Neuronal stem cell (in vitro differentiated cells): Measurements from ENCODE around the gene ABLIM2.
A peak's percentile ranks its signal among the peaks of the same experiment; 100 is the strongest.

Source experiments
- DNase-seq: peaks from one replicate; pipeline ENCODE4 v3.0.0-alpha.2; 2013; ENCODE audit warnings: low spot score
- H2AFZ ChIP-seq: one replicate; pipeline ENCODE4 v1.6.1; 2013; ENCODE audit warnings: mild to moderate bottlenecking, low read length, inconsistent platforms
- H2AK5ac ChIP-seq: 2 replicates; pipeline ENCODE4 v1.6.1; 2013; ENCODE audit warnings: low read depth, mild to moderate bottlenecking, inconsistent platforms, low read length, moderate library complexity, mixed read lengths
- H2BK120ac ChIP-seq: 2 replicates; pipeline ENCODE4 v1.6.1; 2013; ENCODE audit warnings: low read depth, mild to moderate bottlenecking, inconsistent platforms, low read length, moderate library complexity, mixed read lengths
- H2BK12ac ChIP-seq: one replicate; pipeline ENCODE4 v1.6.1; 2013; ENCODE audit warnings: low read length, inconsistent platforms
- H2BK15ac ChIP-seq: 2 replicates; pipeline ENCODE4 v1.6.1; 2013; ENCODE audit warnings: mild to moderate bottlenecking, low read length, inconsistent platforms, mixed read lengths
- H2BK5ac ChIP-seq: one replicate; pipeline ENCODE4 v1.6.1; 2013; ENCODE audit warnings: inconsistent platforms, mild to moderate bottlenecking, low read length, moderate library complexity
- H3K14ac ChIP-seq: one replicate; pipeline ENCODE4 v1.6.1; 2013; ENCODE audit warnings: low read length, inconsistent platforms
- H3K18ac ChIP-seq: 2 replicates; pipeline ENCODE4 v1.6.1; 2013; ENCODE audit warnings: low read length, inconsistent platforms
- H3K23ac ChIP-seq: 2 replicates; pipeline ENCODE4 v1.6.1; 2013; ENCODE audit warnings: low read depth, mild to moderate bottlenecking, mixed read lengths, low read length, inconsistent platforms; ENCODE audit not compliant: poor library complexity
- H3K27ac ChIP-seq: replicated peaks from 3 replicates; pipeline ENCODE4 v1.5.1; 2013; ENCODE audit warnings: low read length, inconsistent platforms
- H3K27me3 ChIP-seq, 3 experiments: 2 replicates each; pipeline ENCODE4 v1.6.1; 2013; ENCODE audit warnings: low read length in 3 of 3, mild to moderate bottlenecking in 2 of 3, inconsistent platforms in 1 of 3, low read depth in 1 of 3, mixed read lengths in 1 of 3, moderate library complexity in 1 of 3; ENCODE audit not compliant: control insufficient read depth in 3 of 3, insufficient read depth in 3 of 3
- H3K36me3 ChIP-seq, 2 donors: replicated peaks in 1 of 2; 2 replicates each; pipeline ENCODE4 v1.6.1; 2013; ENCODE audit warnings: low read length in 2 of 2; ENCODE audit not compliant: control insufficient read depth in 2 of 2, insufficient read depth in 2 of 2
- H3K4ac ChIP-seq: 2 replicates; pipeline ENCODE4 v1.6.1; 2013; ENCODE audit warnings: inconsistent platforms, mild to moderate bottlenecking, low read length, moderate library complexity
- H3K4me1 ChIP-seq, 2 donors: 1 replicate in 1 of 2; 2 replicates in 1 of 2; pipeline ENCODE4 v1.6.1; 2013; ENCODE audit warnings: low read length in 2 of 2, low read depth in 1 of 2; ENCODE audit not compliant: control insufficient read depth in 2 of 2, insufficient read depth in 1 of 2
- H3K4me2 ChIP-seq: one replicate; pipeline ENCODE4 v1.6.1; 2013; ENCODE audit warnings: mild to moderate bottlenecking, low read length, inconsistent platforms; ENCODE audit not compliant: insufficient read depth, poor library complexity, severe bottlenecking
- H3K4me3 ChIP-seq, 2 donors: 2 replicates each; pipeline ENCODE4 v1.5.1; 2013; ENCODE audit warnings: low read length in 2 of 2, mild to moderate bottlenecking in 2 of 2, inconsistent platforms in 1 of 2, moderate library complexity in 1 of 2
- H3K79me1 ChIP-seq: one replicate; pipeline ENCODE4 v1.6.1; 2013; ENCODE audit warnings: low read depth, mild to moderate bottlenecking, inconsistent platforms, low read length, moderate library complexity
- H3K9ac ChIP-seq: one replicate; pipeline ENCODE4 v1.6.1; 2013; ENCODE audit warnings: mild to moderate bottlenecking, low read depth, low read length, inconsistent platforms; ENCODE audit not compliant: poor library complexity
- H3K9me3 ChIP-seq, 2 donors: replicated peaks in 1 of 2; 2 replicates each; pipeline versions ENCODE3 to v1.6.1; 2013; ENCODE audit warnings: low read length in 2 of 2, mild to moderate bottlenecking in 2 of 2, inconsistent platforms in 1 of 2, low read depth in 1 of 2, mixed read lengths in 1 of 2, moderate library complexity in 1 of 2; ENCODE audit not compliant: control insufficient read depth in 2 of 2, insufficient read depth in 1 of 2
- H4K8ac ChIP-seq: one replicate; pipeline ENCODE4 v1.6.1; 2013; ENCODE audit warnings: low read depth, mild to moderate bottlenecking, inconsistent platforms, low read length, moderate library complexity
- H4K91ac ChIP-seq: one replicate; pipeline ENCODE4 v1.6.1; 2013; ENCODE audit warnings: low read length, low read depth, mild to moderate bottlenecking, inconsistent platforms; ENCODE audit not compliant: poor library complexity
- WGBS, 2 donors: extraction: QIAGEN DNeasy Blood & Tissue Kit; methylation state at CpG; one replicate each; pipeline ENCODE4 v1.1.7; 2013; ENCODE audit warnings: missing lambda C conversion rate in 2 of 2, mixed read lengths in 1 of 2; ENCODE audit not compliant: insufficient read length in 2 of 2, insufficient replicate concordance in 1 of 2; ENCODE audit errors: extremely low coverage in 2 of 2; 5-methylcytosine and 5-hydroxymethylcytosine counted together

ABLIM2 gene

GRCh38 chr4:8197521-8197920 lies 38.9 kb upstream of the ABLIM2 start:
- WGBS, 2 donors = no CpG with 5 or more reads among the region's 13 CpGs
- H2BK120ac ChIP-seq = no peak overlapping the region
- H3K9me3 ChIP-seq = no peaks in the 10 kb centered on the region
- H3K23ac ChIP-seq = peak overlapping the region; percentile 38
- peak overlapping the region; percentile 22 for H3K18ac ChIP-seq
- H2BK12ac ChIP-seq = no peak overlapping the region
- peak overlapping the region; percentile 17 for H3K4ac ChIP-seq
- no peak overlapping the region for H4K8ac ChIP-seq
- H2BK15ac ChIP-seq = no peak overlapping the region
- peak overlapping the region; percentile 17 for H2BK5ac ChIP-seq
- H3K27ac ChIP-seq = no peak overlapping the region
- no peaks in the 10 kb centered on the region for H3K36me3 ChIP-seq
- no peak overlapping the region for H2AFZ ChIP-seq
- no peak overlapping the region for H3K9ac ChIP-seq
- H3K27me3 ChIP-seq = peaks cover 0 to 6% (median 0%) of the 10 kb centered on the region in 3 experiments
- H3K14ac ChIP-seq = no peak overlapping the region
- no peak overlapping the region for H3K4me2 ChIP-seq
- peaks cover 1% of the 10 kb centered on the region for H3K79me1 ChIP-seq
- no peak overlapping the region for H4K91ac ChIP-seq
- peak overlapping the region; percentile 88 for H2AK5ac ChIP-seq
- H3K4me1 ChIP-seq = peaks cover 13 to 18% of the 10 kb centered on the region in 2 donors
- H3K4me3 ChIP-seq = no peak overlapping the region
- DNase-seq = no peak

- H3K4me1 ChIP-seq = peaks cover 13% of the 10 kb centered on the region in 2 donors
- no CpG with 5 or more reads among the region's 20 CpGs for WGBS, 2 donors
- H2AFZ ChIP-seq = no peak overlapping the region
- H3K9me3 ChIP-seq = no peaks in the 10 kb centered on the region
- no peak overlapping the region for H2BK12ac ChIP-seq
- H3K4me3 ChIP-seq = no peak overlapping the region
- no peak overlapping the region for H4K8ac ChIP-seq
- no peak overlapping the region for H3K27ac ChIP-seq
- no peak overlapping the region for H3K23ac ChIP-seq
- H2BK15ac ChIP-seq = no peak overlapping the region
- H3K18ac ChIP-seq = peak overlapping the region; percentile 3
- no peak overlapping the region for H3K14ac ChIP-seq
- H2BK120ac ChIP-seq = peak overlapping the region; percentile 47
- DNase-seq = no peak
- no peaks in the 10 kb centered on the region for H3K36me3 ChIP-seq
- H2AK5ac ChIP-seq = peak overlapping the region; percentile 92
- H3K79me1 ChIP-seq = no peaks in the 10 kb centered on the region
- H3K27me3 ChIP-seq = peaks cover 0 to 6% (median 0%) of the 10 kb centered on the region in 3 experiments
- no peak overlapping the region for H3K9ac ChIP-seq
- no peak overlapping the region for H3K4me2 ChIP-seq
- H2BK5ac ChIP-seq = no peak overlapping the region
- no peak overlapping the region for H4K91ac ChIP-seq
- H3K4ac ChIP-seq = peak overlapping the region; percentile 66
These were observed 37.3 kb upstream of the ABLIM2 start for GRCh38 chr4:8195841-8196458.

GRCh38 chr4:8195431-8195830 lies 36.8 kb upstream of the ABLIM2 start:
- Histone ChIP-seq H3K4me1 (peaks cover 8 to 13% of the 10 kb centered on the region in 2 donors), H3K79me1 (no peaks in the 10 kb centered on the region), H2AFZ (no peak overlapping the region), H3K9ac (no peak overlapping the region), H3K14ac (no peak overlapping the region), H4K91ac (no peak overlapping the region), H2BK120ac (no peak overlapping the region), H2BK12ac (no peak overlapping the region), H3K27me3 (peaks cover 0 to 6% (median 0%) of the 10 kb centered on the region in 3 experiments), H3K36me3 (no peaks in the 10 kb centered on the region), H3K4me2 (no peak overlapping the region), H3K18ac (peak overlapping the region; percentile 38), H2BK15ac (peak overlapping the region; percentile 4), H4K8ac (no peak overlapping the region), H3K27ac (no peak overlapping the region), H3K23ac (no peak overlapping the region), H3K9me3 (no peaks in the 10 kb centered on the region), H3K4me3 (no peak overlapping the region), H3K4ac (no peak overlapping the region), H2BK5ac (peak overlapping the region; percentile 53), H2AK5ac (peak overlapping the region; percentile 92)
- DNase-seq = no peak
- WGBS, 2 donors = no CpG with 5 or more reads among the region's 7 CpGs

GRCh38 chr4:8194306-8195242 lies 36.0 kb upstream of the ABLIM2 start:
- no peak overlapping the region for H3K14ac ChIP-seq
- H3K27ac ChIP-seq = no peak overlapping the region
- no peak overlapping the region for H3K4me2 ChIP-seq
- H3K4me1 ChIP-seq = peaks cover 6 to 9% of the 10 kb centered on the region in 2 donors
- H2BK5ac ChIP-seq = peak overlapping the region; percentile 53
- peak overlapping the region; percentile 30 for H2AK5ac ChIP-seq
- no peak overlapping the region for H2AFZ ChIP-seq
- no peaks in the 10 kb centered on the region for H3K9me3 ChIP-seq
- no peak overlapping the region for H4K8ac ChIP-seq
- no peaks in the 10 kb centered on the region for H3K79me1 ChIP-seq
- no peaks in the 10 kb centered on the region for H3K36me3 ChIP-seq
- H2BK15ac ChIP-seq = peak overlapping the region; percentile 4
- DNase-seq = no peak
- no peak overlapping the region for H2BK12ac ChIP-seq
- no CpG with 5 or more reads among the region's 19 CpGs for WGBS, 2 donors
- H3K27me3 ChIP-seq = peaks cover 0 to 6% (median 0%) of the 10 kb centered on the region in 3 experiments
- no peak overlapping the region for H3K23ac ChIP-seq
- H3K9ac ChIP-seq = peak overlapping the region; percentile 60
- H2BK120ac ChIP-seq = peak overlapping the region; percentile 17
- no peak overlapping the region for H3K18ac ChIP-seq
- H4K91ac ChIP-seq = no peak overlapping the region
- H3K4me3 ChIP-seq = no peak overlapping the region
- no peak overlapping the region for H3K4ac ChIP-seq
